DOHH2 (cell line): Measurements from ENCODE around the gene RBM17.

Source experiments
- EZH2phosphoT487 ChIP-seq: fragments of 200-600 bp; sonication (generic); IDR thresholded peaks from 2 replicates; pipeline ENCODE4 v1.6.1; 2017; ENCODE audit warnings: borderline replicate concordance, mild to moderate bottlenecking, antibody characterized with exemption, low read length, moderate library complexity, mixed read lengths
- TF ChIP-seq, protein P1 (sequence below): fragments of 200-600 bp; sonication (generic); IDR thresholded peaks from one replicate; pipeline ENCODE4 v1.5.1; 2014; ENCODE audit warnings: antibody characterized with exemption, mild to moderate bottlenecking, low read depth, low read length; ENCODE audit not compliant: poor library complexity, severe bottlenecking

DNA sequence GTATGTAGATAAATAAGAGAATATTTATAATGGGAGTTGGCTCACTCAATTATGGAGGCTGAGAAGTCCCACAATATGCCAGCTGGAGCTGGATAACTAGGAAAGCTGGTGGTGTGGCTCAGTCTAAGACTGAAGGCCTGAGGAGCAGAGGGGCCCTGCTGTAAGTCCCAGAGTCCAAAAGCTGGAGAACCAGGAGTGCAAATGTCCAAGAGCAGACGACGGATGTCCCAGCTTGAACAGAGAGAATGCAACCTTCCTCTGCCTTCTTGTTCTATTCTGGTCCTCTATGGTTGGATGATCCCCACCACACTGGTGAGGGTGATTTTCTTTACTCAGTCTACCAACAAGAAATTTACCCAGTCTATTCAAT lies 39.8 kb upstream of the RBM17 start:
- TF ChIP-seq, protein P1, sequence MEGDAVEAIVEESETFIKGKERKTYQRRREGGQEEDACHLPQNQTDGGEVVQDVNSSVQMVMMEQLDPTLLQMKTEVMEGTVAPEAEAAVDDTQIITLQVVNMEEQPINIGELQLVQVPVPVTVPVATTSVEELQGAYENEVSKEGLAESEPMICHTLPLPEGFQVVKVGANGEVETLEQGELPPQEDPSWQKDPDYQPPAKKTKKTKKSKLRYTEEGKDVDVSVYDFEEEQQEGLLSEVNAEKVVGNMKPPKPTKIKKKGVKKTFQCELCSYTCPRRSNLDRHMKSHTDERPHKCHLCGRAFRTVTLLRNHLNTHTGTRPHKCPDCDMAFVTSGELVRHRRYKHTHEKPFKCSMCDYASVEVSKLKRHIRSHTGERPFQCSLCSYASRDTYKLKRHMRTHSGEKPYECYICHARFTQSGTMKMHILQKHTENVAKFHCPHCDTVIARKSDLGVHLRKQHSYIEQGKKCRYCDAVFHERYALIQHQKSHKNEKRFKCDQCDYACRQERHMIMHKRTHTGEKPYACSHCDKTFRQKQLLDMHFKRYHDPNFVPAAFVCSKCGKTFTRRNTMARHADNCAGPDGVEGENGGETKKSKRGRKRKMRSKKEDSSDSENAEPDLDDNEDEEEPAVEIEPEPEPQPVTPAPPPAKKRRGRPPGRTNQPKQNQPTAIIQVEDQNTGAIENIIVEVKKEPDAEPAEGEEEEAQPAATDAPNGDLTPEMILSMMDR, result no peak
- TF ChIP-seq EZH2phosphoT487, result no peak
